ENCODE measurements around the gene CHMP3. TPM values are rescaled to one million over a fixed set of nuclear protein-coding genes. Genes with fewer than 3 reads are reported as not detected.

CHMP3 gene
- total RNA-seq, 4 donors from 2014 or later = 87.0 to 155 (median 129) TPM

- DNase-seq (ENCODE audit: low spot score in 2 of 2) = no peak
- WGBS, 2 donors = 42 to 55% methylated on average over 1 of the region's 1 CpG
- Histone ChIP-seq H3K27ac (no peak overlapping the region), H3K4me3 (no peak overlapping the region), H3K36me3 (peaks cover 0 to 16% (median 0%) of the 10 kb centered on the region in 3 donors), H3K27me3 (no peaks in the 10 kb centered on the region), H3K4me1 (peaks cover 0 to 19% (median 0%) of the 10 kb centered on the region in 4 donors), H3K9me3 (peaks cover 0 to 9% (median 0%) of the 10 kb centered on the region in 4 donors)
- no peak for TF ChIP-seq POLR2A (IDR thresholded peaks at IDR 0.05)
- no peak for TF ChIP-seq CTCF (IDR thresholded peaks at IDR 0.05)
- no peak for TF ChIP-seq EP300 (IDR thresholded peaks at IDR 0.05)
Observed at GRCh38 chr2:86542814-86543213, 20.4 kb downstream of the CHMP3 start.

- H3K27me3 ChIP-seq = no peaks in the 10 kb centered on the region
- H3K36me3 ChIP-seq = peaks cover 0 to 12% (median 0%) of the 10 kb centered on the region in 3 donors
- peaks cover 0 to 9% (median 0%) of the 10 kb centered on the region in 4 donors for H3K9me3 ChIP-seq
- no peak for DNase-seq (ENCODE audit: low spot score in 2 of 2)
- H3K27ac ChIP-seq = no peak overlapping the region
- peaks cover 0 to 19% (median 0%) of the 10 kb centered on the region in 4 donors for H3K4me1 ChIP-seq
- WGBS, 2 donors = 22 to 31% methylated on average over 2 of the region's 2 CpGs
- H3K4me3 ChIP-seq = no peak overlapping the region
- TF ChIP-seq EP300 (IDR thresholded peaks at IDR 0.05) = no peak
- no peak for TF ChIP-seq CTCF (IDR thresholded peaks at IDR 0.05)
- TF ChIP-seq POLR2A (IDR thresholded peaks at IDR 0.05) = no peak
Observed at GRCh38 chr2:86541334-86541733, 21.9 kb downstream of the CHMP3 start.

- no peak overlapping the region for H3K4me3 ChIP-seq
- H3K27ac ChIP-seq = no peak overlapping the region
- H3K36me3 ChIP-seq = peaks cover 0 to 17% (median 0%) of the 10 kb centered on the region in 3 donors
- DNase-seq (ENCODE audit: low spot score in 2 of 2) = no peak
- WGBS, 2 donors = 99 to 100% methylated on average over 3 of the region's 3 CpGs
- no peaks in the 10 kb centered on the region for H3K4me1 ChIP-seq
- no peak for TF ChIP-seq EP300 (IDR thresholded peaks at IDR 0.05)
- peaks cover 0 to 9% (median 0%) of the 10 kb centered on the region in 4 donors for H3K9me3 ChIP-seq
- H3K27me3 ChIP-seq = no peaks in the 10 kb centered on the region
Observed at GRCh38 chr2:86533589-86533988, 29.7 kb downstream of the CHMP3 start.

- Histone ChIP-seq H3K27ac (no peak overlapping the region), H3K9me3 (peaks cover 0 to under 1% (median 0%) of the 10 kb centered on the region in 4 donors), H3K4me3 (no peak overlapping the region), H3K27me3 (no peaks in the 10 kb centered on the region), H3K36me3 (peaks cover 0 to 54% (median 0%) of the 10 kb centered on the region in 3 donors), H3K4me1 (no peaks in the 10 kb centered on the region)
- 84 to 89% methylated on average over 11 of the region's 11 CpGs for WGBS, 2 donors
- DNase-seq (ENCODE audit: low spot score in 2 of 2) = no peak
- TF ChIP-seq POLR2A (IDR thresholded peaks at IDR 0.05) (no peak), EP300 (IDR thresholded peaks at IDR 0.05) (no peak), CTCF (IDR thresholded peaks at IDR 0.05) (no peak)
Observed at GRCh38 chr2:86525421-86526340, 37.6 kb downstream of the CHMP3 start.

- Histone ChIP-seq H3K36me3 (peaks cover 0 to 53% (median 0%) of the 10 kb centered on the region in 3 donors), H3K27ac (no peak overlapping the region), H3K4me3 (no peak overlapping the region), H3K27me3 (no peaks in the 10 kb centered on the region), H3K4me1 (peaks cover 0 to 4% (median 0%) of the 10 kb centered on the region in 4 donors), H3K9me3 (peaks cover 0 to 9% (median 3%) of the 10 kb centered on the region in 4 donors)
- 88 to 91% methylated on average over 4 of the region's 4 CpGs for WGBS, 2 donors
- no peak for TF ChIP-seq EP300 (IDR thresholded peaks at IDR 0.05)
- TF ChIP-seq CTCF (IDR thresholded peaks at IDR 0.05) = no peak
- no peak for TF ChIP-seq POLR2A (IDR thresholded peaks at IDR 0.05)
- DNase-seq (ENCODE audit: low spot score in 2 of 2) = no peak
Observed at GRCh38 chr2:86523491-86523890, 39.8 kb downstream of the CHMP3 start.
